Skeletal muscle tissue (tissue), 4 donors: ENCODE data around the gene SLC49A4. TPM values are rescaled to one million over a fixed set of nuclear protein-coding genes. Genes with fewer than 3 reads are reported as not detected.

Source experiments
- H3K27ac ChIP-seq: one replicate; pipeline ENCODE4 v1.7.0; 2013; ENCODE audit warnings: mild to moderate bottlenecking, low read depth, low read length, inconsistent platforms
- H3K27me3 ChIP-seq, 3 donors: one replicate each; pipeline ENCODE4 v1.7.0; 2013; ENCODE audit warnings: low read length in 3 of 3; ENCODE audit not compliant: control insufficient read depth in 3 of 3, insufficient read depth in 3 of 3
- H3K36me3 ChIP-seq, 3 donors: one replicate each; pipeline ENCODE4 v1.7.0; 2013; ENCODE audit warnings: low read length in 3 of 3; ENCODE audit not compliant: control insufficient read depth in 3 of 3, insufficient read depth in 3 of 3
- H3K4me1 ChIP-seq, 3 donors: one replicate each; pipeline ENCODE4 v1.7.0; 2013; ENCODE audit warnings: low read length in 3 of 3, mild to moderate bottlenecking in 3 of 3; ENCODE audit not compliant: control insufficient read depth in 3 of 3, insufficient read depth in 3 of 3
- H3K4me3 ChIP-seq, 3 donors: one replicate each; pipeline ENCODE4 v1.7.0; 2013; ENCODE audit warnings: low read length in 3 of 3
- H3K9ac ChIP-seq, 3 donors: one replicate each; pipeline ENCODE4 v1.7.0; 2013; ENCODE audit warnings: low read length in 3 of 3, mild to moderate bottlenecking in 3 of 3, moderate library complexity in 2 of 3, low read depth in 1 of 3
- H3K9me3 ChIP-seq, 3 donors: one replicate each; pipeline ENCODE4 v1.7.0; 2013; ENCODE audit warnings: low read length in 3 of 3; ENCODE audit not compliant: control insufficient read depth in 3 of 3
- total RNA-seq: library from RNA; depleted of rRNA; stranded (reverse); fragments of >200 nt; gene quantifications from one replicate; pipeline ENCODE4 v1.2.3, GENCODE V29; 2014
- donor health status: Osteomylitis.

Gene SLC49A4
- total RNA-seq, 1 donor from 2014 or later: 11.5 TPM

GRCh38 chr3:122893754-122894668 is 99.1 kb downstream of the SLC49A4 start:
- Histone ChIP-seq H3K4me1 (peaks cover 34 to 51% (median 35%) of the 10 kb centered on the region in 3 donors), H3K27ac (peak overlapping the region; percentile 68), H3K36me3 (no peaks in the 10 kb centered on the region), H3K27me3 (no peaks in the 10 kb centered on the region), H3K9ac (peak overlapping the region in 2 of 3 donors; percentile 36), H3K4me3 (peak overlapping the region in 1 of 3 donors; percentile 18), H3K9me3 (no peaks in the 10 kb centered on the region)

DNA sequence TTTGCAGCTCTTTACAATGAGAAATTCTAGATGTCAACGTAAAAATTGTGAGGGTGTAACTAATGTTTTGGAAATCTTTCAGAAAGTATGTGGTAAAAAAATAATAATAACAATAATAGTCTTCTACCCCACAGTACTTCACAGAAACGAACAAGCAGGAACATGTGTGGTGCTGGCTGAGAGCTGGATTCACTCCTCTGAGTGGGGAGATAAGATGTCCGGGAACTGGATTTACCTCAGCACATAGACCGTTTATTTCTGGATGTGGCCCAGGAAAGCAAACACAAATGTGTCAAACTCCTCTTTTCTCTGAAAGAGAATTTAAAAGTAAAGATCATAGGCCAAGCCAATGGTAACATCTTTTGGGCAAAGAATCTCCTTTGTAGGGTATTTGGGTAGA is 103.4 kb downstream of the SLC49A4 start:
- H3K4me3 ChIP-seq: no peak overlapping the region
- no peaks in the 10 kb centered on the region for H3K27me3 ChIP-seq
- no peaks in the 10 kb centered on the region for H3K36me3 ChIP-seq
- no peak overlapping the region for H3K27ac ChIP-seq
- no peaks in the 10 kb centered on the region for H3K9me3 ChIP-seq
- no peak overlapping the region for H3K9ac ChIP-seq
- peaks cover 10 to 16% (median 10%) of the 10 kb centered on the region in 3 donors for H3K4me1 ChIP-seq

- no peaks in the 10 kb centered on the region for H3K27me3 ChIP-seq
- no peak overlapping the region for H3K9ac ChIP-seq
- no peaks in the 10 kb centered on the region for H3K4me1 ChIP-seq
- H3K27ac ChIP-seq: no peak overlapping the region
- H3K9me3 ChIP-seq: no peaks in the 10 kb centered on the region
- H3K4me3 ChIP-seq: no peak overlapping the region
- no peaks in the 10 kb centered on the region for H3K36me3 ChIP-seq
Measured at GRCh38 chr3:122902326-122902725, 107.5 kb downstream of the SLC49A4 start.

- H3K4me3 ChIP-seq: no peak overlapping the region
- H3K4me1 ChIP-seq: no peaks in the 10 kb centered on the region
- H3K27ac ChIP-seq: no peak overlapping the region
- no peaks in the 10 kb centered on the region for H3K27me3 ChIP-seq
- no peaks in the 10 kb centered on the region for H3K9me3 ChIP-seq
- H3K9ac ChIP-seq: no peak overlapping the region
- no peaks in the 10 kb centered on the region for H3K36me3 ChIP-seq
Measured at GRCh38 chr3:122903171-122903570, 108.3 kb downstream of the SLC49A4 start.

- Histone ChIP-seq H3K4me3 (no peak overlapping the region), H3K9me3 (no peaks in the 10 kb centered on the region), H3K4me1 (no peaks in the 10 kb centered on the region), H3K27me3 (peaks cover 0 to 18% (median 11%) of the 10 kb centered on the region in 3 donors), H3K36me3 (no peaks in the 10 kb centered on the region), H3K27ac (no peak overlapping the region), H3K9ac (no peak overlapping the region)
Measured at GRCh38 chr3:122907471-122907870, 112.6 kb downstream of the SLC49A4 start.

DNA sequence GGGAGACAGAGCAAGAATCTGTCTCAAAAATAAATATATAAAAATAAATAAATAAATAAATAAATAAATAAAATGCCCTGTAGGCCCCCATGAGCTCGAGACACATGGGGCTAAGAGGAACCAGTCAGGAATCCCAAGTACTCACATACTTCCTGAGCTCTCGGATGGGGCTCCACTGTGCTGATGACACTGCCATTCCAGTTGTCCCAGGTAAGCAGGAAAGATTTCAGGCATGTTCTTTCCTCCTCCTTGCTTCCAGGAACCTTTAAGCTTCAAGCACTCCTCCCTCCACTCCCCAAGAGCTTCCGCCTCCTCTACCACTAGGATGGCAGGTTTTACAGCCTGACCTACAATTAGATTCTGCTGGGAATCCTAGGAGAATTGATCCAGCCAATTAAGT is 113.4 kb downstream of the SLC49A4 start:
- no peak overlapping the region for H3K9ac ChIP-seq
- no peak overlapping the region for H3K4me3 ChIP-seq
- H3K27me3 ChIP-seq: peaks cover 0 to 25% (median 17%) of the 10 kb centered on the region in 3 donors
- no peak overlapping the region for H3K27ac ChIP-seq
- H3K4me1 ChIP-seq: no peaks in the 10 kb centered on the region
- H3K9me3 ChIP-seq: no peaks in the 10 kb centered on the region
- no peaks in the 10 kb centered on the region for H3K36me3 ChIP-seq

- H3K27ac ChIP-seq: no peak overlapping the region
- H3K4me3 ChIP-seq: no peak overlapping the region
- no peaks in the 10 kb centered on the region for H3K36me3 ChIP-seq
Measured at GRCh38 chr3:122911901-122912300, 117.0 kb downstream of the SLC49A4 start.

DNA sequence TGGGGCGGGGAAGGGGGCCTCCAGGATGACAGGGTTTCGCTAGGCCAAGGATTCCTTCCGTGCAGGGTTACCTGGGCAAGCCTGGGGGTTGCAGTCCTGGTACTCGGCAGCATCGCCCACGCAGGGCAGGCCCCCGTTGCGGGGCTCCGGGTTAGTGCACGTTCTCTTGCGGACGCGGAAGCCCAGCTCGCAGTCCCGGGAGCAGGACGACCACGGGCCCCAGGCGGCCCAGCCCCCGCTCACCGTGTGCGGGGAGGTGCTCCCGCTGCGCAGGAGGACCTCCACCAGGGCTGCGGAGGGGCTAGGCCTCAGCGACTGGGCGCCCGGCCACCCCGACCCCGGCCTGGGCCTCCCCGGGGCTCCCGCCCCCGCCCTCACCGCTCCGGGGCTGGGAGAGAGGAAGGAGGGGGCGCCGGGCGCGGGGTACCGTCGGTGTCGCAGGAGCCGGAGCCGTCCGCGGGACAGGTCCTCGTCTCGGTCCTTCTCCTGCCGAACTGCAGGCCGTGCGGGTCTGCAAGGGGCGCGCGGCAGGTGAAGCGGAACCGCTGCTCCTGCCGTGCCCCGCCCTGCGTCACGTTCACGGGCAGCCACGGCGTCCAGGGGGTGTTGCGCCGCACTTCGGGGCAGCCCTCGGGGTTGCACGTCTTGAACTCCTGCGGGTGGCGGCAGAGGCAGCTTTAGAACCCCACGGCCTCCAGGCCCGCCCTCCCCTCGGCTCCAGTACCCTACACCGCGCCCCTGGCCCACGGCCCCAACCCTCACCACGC is 118.1 kb downstream of the SLC49A4 start:
- Histone ChIP-seq H3K9ac (no peak overlapping the region), H3K27ac (no peak overlapping the region), H3K27me3 (peaks cover 0 to 35% (median 23%) of the 10 kb centered on the region in 3 donors), H3K9me3 (no peaks in the 10 kb centered on the region), H3K4me1 (no peaks in the 10 kb centered on the region), H3K36me3 (no peaks in the 10 kb centered on the region), H3K4me3 (no peak overlapping the region)

More at GRCh38 chr3:122911901-122912300, 117.0 kb downstream of the SLC49A4 start:
- Histone ChIP-seq H3K27me3 (peaks cover 0 to 35% (median 23%) of the 10 kb centered on the region in 3 donors), H3K9ac (no peak overlapping the region), H3K4me1 (no peaks in the 10 kb centered on the region), H3K9me3 (no peaks in the 10 kb centered on the region)

DNA sequence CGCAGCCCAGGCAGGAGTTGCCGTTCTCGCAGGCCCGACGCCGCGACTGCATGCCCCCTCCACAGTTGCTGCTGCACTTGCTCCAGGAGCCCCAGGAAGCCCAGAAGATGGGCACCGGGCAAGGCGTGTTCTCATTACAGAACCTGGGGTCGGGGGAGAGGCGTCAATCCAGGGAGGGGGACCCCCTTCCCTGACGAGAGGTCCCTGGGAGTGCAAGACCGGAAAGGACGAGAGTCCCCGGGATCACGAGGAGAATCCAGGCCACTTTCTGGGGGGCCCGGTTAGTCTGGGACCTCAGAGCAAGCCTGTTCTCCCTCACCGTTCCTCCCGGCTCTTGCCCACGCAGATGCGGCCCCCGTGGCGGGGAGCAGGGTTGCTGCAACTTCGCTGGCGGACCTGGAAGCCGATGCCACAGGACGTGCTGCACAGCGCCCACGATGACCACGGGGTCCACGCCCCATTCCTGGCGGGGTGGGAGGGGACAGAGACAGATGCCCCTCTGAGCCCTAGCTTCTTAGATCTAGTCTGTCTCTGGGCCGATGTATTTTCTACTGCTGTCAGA is 118.8 kb downstream of the SLC49A4 start:
- H3K9me3 ChIP-seq: no peaks in the 10 kb centered on the region

More for the DNA sequence above, 118.8 kb downstream of the SLC49A4 start:
- Histone ChIP-seq H3K9ac (no peak overlapping the region), H3K27me3 (peaks cover 0 to 35% (median 23%) of the 10 kb centered on the region in 3 donors), H3K4me1 (no peaks in the 10 kb centered on the region), H3K27ac (no peak overlapping the region), H3K4me3 (no peak overlapping the region), H3K36me3 (no peaks in the 10 kb centered on the region)
